Measurements from ENCODE around the gene ORC3.

Gene ORC3

DNA sequence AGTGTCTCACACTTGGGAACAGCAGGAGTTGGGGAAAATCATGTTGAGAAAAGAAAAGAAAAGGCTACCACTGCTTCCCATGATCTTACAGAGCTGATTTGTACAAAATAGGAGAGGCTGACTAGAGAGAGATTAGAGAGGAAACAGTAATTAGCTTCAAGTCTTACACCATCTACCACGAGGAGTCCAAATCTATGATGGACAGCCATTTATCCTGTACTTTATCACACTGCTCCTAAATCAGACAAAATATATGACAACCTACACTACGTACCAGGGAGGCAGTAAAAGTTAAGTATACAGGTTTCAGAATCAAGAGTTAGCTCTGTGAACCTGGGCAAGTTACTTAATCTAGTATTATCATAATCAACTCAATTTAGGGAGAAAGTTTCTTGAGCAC is 38.1 kb upstream of the ORC3 start:
- Histone ChIP-seq H3K4me1 (ENCODE audit: control extremely low read depth in 1 of 4, control insufficient read depth in 4 of 4, insufficient read depth in 4 of 4, low read length in 3 of 4) (no peaks in the 10 kb centered on the region), H3K4me3 (ENCODE audit: control insufficient read depth in 1 of 7, extremely low read depth in 1 of 7, insufficient read depth in 4 of 7, low read depth in 2 of 7, low read length in 6 of 7) (no peak overlapping the region), H3K36me3 (ENCODE audit: control insufficient read depth in 4 of 4, insufficient read depth in 4 of 4, low read length in 3 of 4) (peaks cover 6 to 50% (median 19%) of the 10 kb centered on the region in 4 experiments), H3K9me3 (ENCODE audit: control extremely low read depth in 1 of 5, control insufficient read depth in 4 of 5, insufficient read depth in 2 of 5, low read depth in 1 of 5, low read length in 4 of 5) (no peaks in the 10 kb centered on the region), H3K27me3 (replicated peaks in 2 of 5; ENCODE audit: control insufficient read depth in 4 of 5, insufficient read depth in 5 of 5, low read length in 4 of 5) (no peaks in the 10 kb centered on the region), H3K27ac (ENCODE audit: insufficient read depth in 1 of 2, low read depth in 1 of 2, low read length in 2 of 2, poor library complexity in 1 of 2, severe bottlenecking in 2 of 2) (no peak overlapping the region)
- ChIA-PET POLR2A (no interaction called here), CTCF (no interaction called here)
- no peak for DNase-seq
- WGBS (ENCODE audit: insufficient coverage) = no CpG with 5 or more reads among the region's 2 CpGs

DNA sequence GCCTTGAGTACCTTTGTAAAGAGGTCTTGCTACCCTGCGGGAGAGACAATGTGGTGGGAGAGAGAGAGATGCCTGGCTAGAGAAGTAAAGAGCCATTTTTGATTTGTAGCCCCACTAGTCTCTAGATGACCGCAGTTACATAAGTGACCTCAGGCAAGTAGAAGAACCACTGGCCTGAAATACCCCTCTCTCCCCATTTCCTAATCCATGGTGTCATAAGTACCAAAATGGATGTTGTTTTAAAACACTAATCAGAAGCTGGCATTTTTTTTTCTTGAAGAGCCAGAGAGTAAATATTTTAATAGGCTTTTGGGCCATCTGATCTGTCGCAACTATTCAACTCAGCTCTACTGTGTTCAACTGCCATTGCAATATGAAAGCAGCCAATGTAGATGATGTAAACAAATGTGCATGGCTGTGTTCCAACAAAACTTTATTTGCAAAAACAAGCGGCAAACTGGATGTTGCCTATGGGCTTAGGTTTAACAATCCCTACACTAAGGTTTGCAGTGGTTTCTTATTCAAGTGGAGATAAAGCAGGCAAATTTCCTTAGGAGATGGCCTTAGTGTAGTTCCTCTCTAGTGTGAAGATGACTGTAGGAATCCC is 36.7 kb upstream of the ORC3 start:
- WGBS (ENCODE audit: insufficient coverage) = 100% methylated on average over 1 of the region's 4 CpGs
- CTCF ChIA-PET = no interaction called here

DNA sequence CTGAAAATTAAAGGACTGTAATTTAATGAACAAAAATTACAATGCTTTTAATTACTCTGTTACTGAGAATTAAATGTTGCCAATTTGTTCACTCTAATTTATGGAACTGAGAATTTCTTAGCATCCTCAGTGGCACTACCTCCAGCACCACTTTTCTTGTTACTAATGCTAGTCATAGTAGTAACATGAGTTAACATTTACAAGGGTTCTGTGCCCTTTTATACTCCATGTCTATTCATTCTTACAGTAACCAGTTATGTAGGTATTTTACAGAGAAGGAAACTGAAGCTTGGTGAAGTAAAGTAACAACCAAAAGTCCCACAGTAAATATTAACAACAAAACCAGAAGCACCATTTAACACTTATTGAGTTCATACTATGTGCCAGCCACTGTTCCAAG is 34.4 kb upstream of the ORC3 start:
- DNase-seq = no peak
- no peak overlapping the region for H3K4me3 ChIP-seq (ENCODE audit: control insufficient read depth in 1 of 7, extremely low read depth in 1 of 7, insufficient read depth in 4 of 7, low read depth in 2 of 7, low read length in 6 of 7)
- ChIA-PET POLR2A (no interaction called here), CTCF (no interaction called here)
- H3K27me3 ChIP-seq (replicated peaks in 2 of 5; ENCODE audit: control insufficient read depth in 4 of 5, insufficient read depth in 5 of 5, low read length in 4 of 5) = no peaks in the 10 kb centered on the region
- H3K27ac ChIP-seq (ENCODE audit: insufficient read depth in 1 of 2, low read depth in 1 of 2, low read length in 2 of 2, poor library complexity in 1 of 2, severe bottlenecking in 2 of 2) = no peak overlapping the region
- H3K36me3 ChIP-seq (ENCODE audit: control insufficient read depth in 4 of 4, insufficient read depth in 4 of 4, low read length in 3 of 4) = peaks cover 5 to 38% (median 21%) of the 10 kb centered on the region in 4 experiments
- no peaks in the 10 kb centered on the region for H3K4me1 ChIP-seq (ENCODE audit: control extremely low read depth in 1 of 4, control insufficient read depth in 4 of 4, insufficient read depth in 4 of 4, low read length in 3 of 4)
- no peaks in the 10 kb centered on the region for H3K9me3 ChIP-seq (ENCODE audit: control extremely low read depth in 1 of 5, control insufficient read depth in 4 of 5, insufficient read depth in 2 of 5, low read depth in 1 of 5, low read length in 4 of 5)

More for the DNA sequence above, 36.7 kb upstream of the ORC3 start:
- DNase-seq = no peak
- Histone ChIP-seq H3K27me3 (replicated peaks in 2 of 5; ENCODE audit: control insufficient read depth in 4 of 5, insufficient read depth in 5 of 5, low read length in 4 of 5) (no peaks in the 10 kb centered on the region), H3K4me3 (ENCODE audit: control insufficient read depth in 1 of 7, extremely low read depth in 1 of 7, insufficient read depth in 4 of 7, low read depth in 2 of 7, low read length in 6 of 7) (no peak overlapping the region), H3K4me1 (ENCODE audit: control extremely low read depth in 1 of 4, control insufficient read depth in 4 of 4, insufficient read depth in 4 of 4, low read length in 3 of 4) (no peaks in the 10 kb centered on the region), H3K36me3 (ENCODE audit: control insufficient read depth in 4 of 4, insufficient read depth in 4 of 4, low read length in 3 of 4) (peaks cover 6 to 49% (median 17%) of the 10 kb centered on the region in 4 experiments), H3K9me3 (ENCODE audit: control extremely low read depth in 1 of 5, control insufficient read depth in 4 of 5, insufficient read depth in 2 of 5, low read depth in 1 of 5, low read length in 4 of 5) (no peaks in the 10 kb centered on the region), H3K27ac (ENCODE audit: insufficient read depth in 1 of 2, low read depth in 1 of 2, low read length in 2 of 2, poor library complexity in 1 of 2, severe bottlenecking in 2 of 2) (no peak overlapping the region)
- POLR2A ChIA-PET = no interaction called here

DNA sequence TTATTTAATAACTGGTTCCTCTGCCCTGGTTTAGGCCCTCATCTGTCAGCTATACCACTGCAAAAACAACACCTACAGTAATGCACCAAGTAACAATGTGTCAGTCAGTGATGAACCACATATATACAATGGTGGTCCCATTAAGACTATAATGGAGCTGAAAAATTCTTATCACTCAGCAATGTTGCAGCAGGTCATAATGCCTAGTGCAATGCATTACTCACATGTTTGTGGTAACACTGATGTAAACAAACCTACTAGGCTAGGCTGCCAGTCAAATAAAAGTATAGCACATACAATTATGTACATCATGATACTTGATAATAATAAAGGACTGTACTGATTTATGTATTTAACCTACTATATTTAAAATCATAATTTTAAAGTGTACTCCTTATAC is 31.5 kb upstream of the ORC3 start:
- Histone ChIP-seq H3K27me3 (replicated peaks in 2 of 5; ENCODE audit: control insufficient read depth in 4 of 5, insufficient read depth in 5 of 5, low read length in 4 of 5) (no peaks in the 10 kb centered on the region), H3K4me1 (ENCODE audit: control extremely low read depth in 1 of 4, control insufficient read depth in 4 of 4, insufficient read depth in 4 of 4, low read length in 3 of 4) (no peaks in the 10 kb centered on the region), H3K9me3 (ENCODE audit: control extremely low read depth in 1 of 5, control insufficient read depth in 4 of 5, insufficient read depth in 2 of 5, low read depth in 1 of 5, low read length in 4 of 5) (no peaks in the 10 kb centered on the region), H3K36me3 (ENCODE audit: control insufficient read depth in 4 of 4, insufficient read depth in 4 of 4, low read length in 3 of 4) (peaks cover 10 to 48% (median 30%) of the 10 kb centered on the region in 4 experiments), H3K27ac (ENCODE audit: insufficient read depth in 1 of 2, low read depth in 1 of 2, low read length in 2 of 2, poor library complexity in 1 of 2, severe bottlenecking in 2 of 2) (no peak overlapping the region), H3K4me3 (ENCODE audit: control insufficient read depth in 1 of 7, extremely low read depth in 1 of 7, insufficient read depth in 4 of 7, low read depth in 2 of 7, low read length in 6 of 7) (no peak overlapping the region)
- DNase-seq = no peak
- ChIA-PET CTCF (interaction anchor here (0.6 kb wide), 1 partner anchor 23 kb away, joined by 3 read pairs; no protein-coding TSS in a partner anchor), POLR2A (no interaction called here)

DNA sequence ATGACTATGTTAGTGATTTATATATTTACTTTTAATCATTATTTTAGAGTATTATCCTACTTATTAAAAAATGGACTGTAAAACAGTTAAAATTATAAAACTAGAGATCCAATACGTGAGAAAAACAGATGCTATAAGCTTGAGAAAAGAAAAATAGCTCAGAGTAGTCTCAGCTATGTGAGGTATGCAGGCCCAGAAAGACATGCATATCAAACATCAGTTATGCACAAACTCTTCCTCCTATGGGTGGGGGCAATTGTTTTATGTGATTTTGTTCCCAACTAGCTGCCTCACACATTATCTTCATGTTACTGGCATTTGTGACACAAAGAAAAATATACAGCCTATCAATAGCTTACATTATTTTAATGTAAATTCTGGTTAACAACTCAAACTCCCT is 28.9 kb upstream of the ORC3 start:
- no peak overlapping the region for H3K4me3 ChIP-seq (ENCODE audit: control insufficient read depth in 1 of 7, extremely low read depth in 1 of 7, insufficient read depth in 4 of 7, low read depth in 2 of 7, low read length in 6 of 7)
- no peak for DNase-seq

DNA sequence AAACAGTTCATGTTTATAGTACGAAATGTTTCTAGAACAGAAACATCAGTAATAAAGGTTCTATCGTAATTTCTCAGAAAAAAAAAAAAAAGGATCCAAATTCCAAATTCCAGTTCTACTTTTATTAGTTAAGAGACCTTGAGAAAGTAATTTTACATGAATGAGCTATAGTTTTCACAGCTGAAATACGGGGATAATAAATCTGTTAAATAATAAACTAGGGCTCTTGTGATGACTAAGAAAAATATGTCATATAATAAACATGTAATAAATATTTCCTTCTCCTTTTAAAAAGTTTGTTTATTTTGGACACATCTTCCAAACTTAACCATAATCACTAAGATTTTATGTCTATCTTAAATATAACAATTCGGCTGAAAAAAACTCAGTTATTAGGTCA is 17.9 kb upstream of the ORC3 start:
- POLR2A ChIA-PET = no interaction called here
- Histone ChIP-seq H3K9me3 (ENCODE audit: control extremely low read depth in 1 of 5, control insufficient read depth in 4 of 5, insufficient read depth in 2 of 5, low read depth in 1 of 5, low read length in 4 of 5) (no peaks in the 10 kb centered on the region), H3K4me1 (ENCODE audit: control extremely low read depth in 1 of 4, control insufficient read depth in 4 of 4, insufficient read depth in 4 of 4, low read length in 3 of 4) (peaks cover 0 to 9% (median 7%) of the 10 kb centered on the region in 4 experiments), H3K36me3 (ENCODE audit: control insufficient read depth in 4 of 4, insufficient read depth in 4 of 4, low read length in 3 of 4) (peaks cover 4 to 7% (median 6%) of the 10 kb centered on the region in 4 experiments), H3K27me3 (replicated peaks in 2 of 5; ENCODE audit: control insufficient read depth in 4 of 5, insufficient read depth in 5 of 5, low read length in 4 of 5) (no peaks in the 10 kb centered on the region), H3K4me3 (ENCODE audit: control insufficient read depth in 1 of 7, extremely low read depth in 1 of 7, insufficient read depth in 4 of 7, low read depth in 2 of 7, low read length in 6 of 7) (no peak overlapping the region), H3K27ac (ENCODE audit: insufficient read depth in 1 of 2, low read depth in 1 of 2, low read length in 2 of 2, poor library complexity in 1 of 2, severe bottlenecking in 2 of 2) (no peak overlapping the region)
- DNase-seq = no peak
- CTCF ChIA-PET = interaction anchor here (0.6 to 1.3 kb wide), 3 partner anchors 17 to 316 kb away, joined by 3 to 4 read pairs (median 3); partner anchors contain the start of genes ORC3 and RARS2
- WGBS (ENCODE audit: insufficient coverage) = no CpG with 5 or more reads among the region's 4 CpGs

More for the DNA sequence above, 28.9 kb upstream of the ORC3 start:
- POLR2A ChIA-PET = no interaction called here
- Histone ChIP-seq H3K4me1 (ENCODE audit: control extremely low read depth in 1 of 4, control insufficient read depth in 4 of 4, insufficient read depth in 4 of 4, low read length in 3 of 4) (no peaks in the 10 kb centered on the region), H3K27ac (ENCODE audit: insufficient read depth in 1 of 2, low read depth in 1 of 2, low read length in 2 of 2, poor library complexity in 1 of 2, severe bottlenecking in 2 of 2) (no peak overlapping the region), H3K27me3 (replicated peaks in 2 of 5; ENCODE audit: control insufficient read depth in 4 of 5, insufficient read depth in 5 of 5, low read length in 4 of 5) (no peaks in the 10 kb centered on the region), H3K36me3 (ENCODE audit: control insufficient read depth in 4 of 4, insufficient read depth in 4 of 4, low read length in 3 of 4) (peaks cover 10 to 37% (median 21%) of the 10 kb centered on the region in 4 experiments), H3K9me3 (ENCODE audit: control extremely low read depth in 1 of 5, control insufficient read depth in 4 of 5, insufficient read depth in 2 of 5, low read depth in 1 of 5, low read length in 4 of 5) (no peaks in the 10 kb centered on the region)
- no CpG with 5 or more reads among the region's 1 CpG for WGBS (ENCODE audit: insufficient coverage)
- CTCF ChIA-PET = interaction anchor here (1.0 kb wide), 1 partner anchor 19 kb away, joined by 3 read pairs; no protein-coding TSS in a partner anchor

DNA sequence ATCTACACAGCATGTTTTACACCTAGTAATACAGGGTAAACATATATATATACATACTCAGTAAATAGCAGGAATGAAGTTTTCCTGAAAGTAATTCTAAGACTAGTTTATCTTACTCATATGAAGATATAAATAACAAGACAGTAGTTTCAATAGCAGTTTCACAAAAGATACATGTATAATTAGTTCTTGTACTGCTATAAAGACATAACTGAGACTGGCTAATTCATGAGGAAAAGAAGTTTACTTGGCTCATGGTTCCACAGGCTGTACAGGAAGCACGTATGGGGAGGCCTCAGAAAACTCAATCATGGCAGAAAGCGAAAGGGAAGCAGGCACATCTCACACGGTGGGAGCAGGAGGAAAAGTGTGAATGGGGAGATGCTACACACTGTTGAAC is 17.1 kb upstream of the ORC3 start:
- CTCF ChIA-PET = interaction anchor here (1.3 kb wide), 1 partner anchor 17 kb away, joined by 3 read pairs; the partner anchor contains the start of genes ORC3 and RARS2

More for the DNA sequence above, 17.1 kb upstream of the ORC3 start:
- DNase-seq = no peak
- H3K4me1 ChIP-seq (ENCODE audit: control extremely low read depth in 1 of 4, control insufficient read depth in 4 of 4, insufficient read depth in 4 of 4, low read length in 3 of 4) = peaks cover 0 to 9% (median 7%) of the 10 kb centered on the region in 4 experiments
- WGBS (ENCODE audit: insufficient coverage) = 96% methylated on average over 3 of the region's 3 CpGs
- H3K27me3 ChIP-seq (replicated peaks in 2 of 5; ENCODE audit: control insufficient read depth in 4 of 5, insufficient read depth in 5 of 5, low read length in 4 of 5) = no peaks in the 10 kb centered on the region
- H3K4me3 ChIP-seq (ENCODE audit: control insufficient read depth in 1 of 7, extremely low read depth in 1 of 7, insufficient read depth in 4 of 7, low read depth in 2 of 7, low read length in 6 of 7) = no peak overlapping the region
- no peaks in the 10 kb centered on the region for H3K9me3 ChIP-seq (ENCODE audit: control extremely low read depth in 1 of 5, control insufficient read depth in 4 of 5, insufficient read depth in 2 of 5, low read depth in 1 of 5, low read length in 4 of 5)
- H3K27ac ChIP-seq (ENCODE audit: insufficient read depth in 1 of 2, low read depth in 1 of 2, low read length in 2 of 2, poor library complexity in 1 of 2, severe bottlenecking in 2 of 2) = no peak overlapping the region
- peaks cover 4 to 8% (median 7%) of the 10 kb centered on the region in 4 experiments for H3K36me3 ChIP-seq (ENCODE audit: control insufficient read depth in 4 of 4, insufficient read depth in 4 of 4, low read length in 3 of 4)
- POLR2A ChIA-PET = no interaction called here
